CD4-positive, alpha-beta T cell treated with Interleukin-15 for 4 hours (primary cell): ENCODE data around the gene UBB.
"Not testable (repeated sequence)": the region's sequence is repeated elsewhere in the genome, so short reads cannot be mapped to it uniquely, and the experiment has no call there.

Experiments used
- DNase-seq: peaks from one replicate; pipeline ENCODE4 v3.0.0-alpha.2; 2020; ENCODE audit warnings: low spot score

The UBB gene

GRCh38 chr17:16377941-16378341, 3.0 kb upstream of the UBB start:
- DNase-seq = no peak

GRCh38 chr17:16378636-16379282, 2.1 kb upstream of the UBB start:
- DNase-seq = no peak

GRCh38 chr17:16379654-16380053, 1.2 kb upstream of the UBB start:
- DNase-seq = no peak

GRCh38 chr17:16381496-16381820, 567 bp downstream of the UBB start:
- DNase-seq = no peak

- DNase-seq = no peak
Measured at GRCh38 chr17:16383216-16383615, 2.3 kb downstream of the UBB start.

GRCh38 chr17:16383772-16384287, 2.9 kb downstream of the UBB start:
- DNase-seq = no peak

GRCh38 chr17:16384557-16384956, 3.7 kb downstream of the UBB start:
- no peak for DNase-seq

- not testable (repeated sequence) for DNase-seq
Measured at GRCh38 chr17:16386126-16386507, 5.2 kb downstream of the UBB start.

- no peak for DNase-seq
Measured at GRCh38 chr17:16391451-16391850, 10.6 kb downstream of the UBB start.

- DNase-seq = not testable (repeated sequence)
Measured at GRCh38 chr17:16392491-16392890, 11.6 kb downstream of the UBB start.

GRCh38 chr17:16395887-16396286, 15.0 kb downstream of the UBB start:
- DNase-seq = not testable (repeated sequence)

- not testable (repeated sequence) for DNase-seq
Measured at GRCh38 chr17:16396693-16397092, 15.8 kb downstream of the UBB start.

GRCh38 chr17:16398270-16399267, 17.7 kb downstream of the UBB start:
- no peak for DNase-seq

GRCh38 chr17:16403847-16404246, 23.0 kb downstream of the UBB start:
- DNase-seq = not testable (repeated sequence)

- no peak for DNase-seq
Measured at GRCh38 chr17:16406742-16407674, 26.1 kb downstream of the UBB start.

- DNase-seq = no peak
Measured at GRCh38 chr17:16407911-16408588, 27.2 kb downstream of the UBB start.

- peak; percentile 57 for DNase-seq
Measured at GRCh38 chr17:16415031-16415924, 34.4 kb downstream of the UBB start, which contains the start of gene TRPV2. Gene TRPV2, plus strand, starts transcription at chr17:16415571. Its CDS starts 2,098 bp downstream, at chr17:16417669.

- no peak for DNase-seq
Measured at GRCh38 chr17:16417399-16417798, 36.5 kb downstream of the UBB start.

- no peak for DNase-seq
Measured at GRCh38 chr17:16417896-16418684, 37.2 kb downstream of the UBB start.
